Osteoblast (primary cell): ENCODE measurements around the gene CEP164. TPM values are rescaled to one million over a fixed set of nuclear protein-coding genes. Genes with fewer than 3 reads are reported as not detected.

Experiments
- DNase-seq: peaks from one replicate; pipeline ENCODE4 v3.0.0; 2011; ENCODE audit warnings: low spot score, mixed read lengths; ENCODE audit not compliant: insufficient read length; ENCODE audit errors: missing footprints
- H2AFZ ChIP-seq: 2 replicates; pipeline ENCODE4 v1.6.0; 2011; ENCODE audit warnings: mild to moderate bottlenecking, low read length
- H3K27ac ChIP-seq: 2 replicates; pipeline ENCODE4 v1.5.1; 2011; ENCODE audit warnings: mild to moderate bottlenecking, low read depth, low read length, moderate library complexity
- H3K27me3 ChIP-seq: 2 replicates; pipeline ENCODE4 v1.6.0; 2012; ENCODE audit warnings: mild to moderate bottlenecking, control low read depth, inconsistent platforms, low read length, moderate library complexity; ENCODE audit not compliant: insufficient read depth
- H3K36me3 ChIP-seq: 2 replicates; pipeline ENCODE4 v1.5.1; 2011; ENCODE audit warnings: mild to moderate bottlenecking, low read length, control low read depth, moderate library complexity; ENCODE audit not compliant: insufficient read depth
- H3K4me1 ChIP-seq: 2 replicates; pipeline ENCODE4 v1.5.1; 2011; ENCODE audit warnings: mild to moderate bottlenecking, low read length, control low read depth, moderate library complexity; ENCODE audit not compliant: insufficient read depth
- H3K4me2 ChIP-seq: 2 replicates; pipeline ENCODE4 v1.6.0; 2011; ENCODE audit warnings: mild to moderate bottlenecking, low read length; ENCODE audit not compliant: insufficient read depth
- H3K4me3 ChIP-seq: fragments of 200-600 bp; sonication (generic); 3 replicates; pipeline ENCODE4 v1.5.1; 2012; ENCODE audit warnings: mild to moderate bottlenecking, low read length, inconsistent platforms; ENCODE audit not compliant: insufficient read depth
- H3K79me2 ChIP-seq: 2 replicates; pipeline ENCODE4 v1.6.0; 2012; ENCODE audit warnings: mild to moderate bottlenecking, low read length, control low read depth, inconsistent platforms; ENCODE audit not compliant: insufficient read depth
- H3K9me3 ChIP-seq: 2 replicates; pipeline ENCODE4 v1.5.1; 2011; ENCODE audit warnings: low read depth, low read length, control low read depth
- H4K20me1 ChIP-seq: 2 replicates; pipeline ENCODE4 v1.6.0; 2012; ENCODE audit warnings: mild to moderate bottlenecking, low read length, control low read depth; ENCODE audit not compliant: insufficient read depth
- CTCF ChIP-seq: IDR thresholded peaks from 2 replicates; pipeline ENCODE4 v1.5.1; 2011; ENCODE audit warnings: mild to moderate bottlenecking, low read depth, low read length, moderate library complexity; ENCODE audit errors: extremely low read depth
- total RNA-seq: library from RNA; depleted of rRNA; stranded (reverse); fragments of >200 nt; gene quantifications from 2 replicates; pipeline ENCODE4 v1.2.3, GENCODE V29; 2012

Gene CEP164
- total RNA-seq, 1 donor, result 38.0 TPM

GRCh38 chr11:117303646-117304315 is 23.9 kb upstream of the CEP164 start:
- H3K4me2 ChIP-seq, result no peak overlapping the region
- H3K4me3 ChIP-seq, result no peak overlapping the region
- H3K27me3 ChIP-seq, result no peaks in the 10 kb centered on the region
- no peak overlapping the region for H2AFZ ChIP-seq
- H3K27ac ChIP-seq, result no peak overlapping the region
- no peaks in the 10 kb centered on the region for H3K9me3 ChIP-seq
- peaks cover 13% of the 10 kb centered on the region for H3K4me1 ChIP-seq
- peaks cover 5% of the 10 kb centered on the region for H4K20me1 ChIP-seq
- no peaks in the 10 kb centered on the region for H3K79me2 ChIP-seq
- no peak for TF ChIP-seq CTCF
- no peaks in the 10 kb centered on the region for H3K36me3 ChIP-seq
- DNase-seq, result no peak

- Histone ChIP-seq H3K27me3 (no peaks in the 10 kb centered on the region), H2AFZ (no peak overlapping the region), H3K27ac (no peak overlapping the region), H3K4me2 (no peak overlapping the region), H3K9me3 (no peaks in the 10 kb centered on the region), H3K79me2 (no peaks in the 10 kb centered on the region), H3K4me1 (peaks cover 10% of the 10 kb centered on the region), H3K4me3 (no peak overlapping the region), H4K20me1 (peaks cover 5% of the 10 kb centered on the region), H3K36me3 (no peaks in the 10 kb centered on the region)
- no peak for DNase-seq
- no peak for TF ChIP-seq CTCF
Observed at GRCh38 chr11:117305145-117305544, 22.5 kb upstream of the CEP164 start.

GRCh38 chr11:117309310-117309709 is 18.3 kb upstream of the CEP164 start:
- Histone ChIP-seq H3K79me2 (peaks cover 12% of the 10 kb centered on the region), H3K4me3 (no peak overlapping the region), H3K4me1 (peaks cover 5% of the 10 kb centered on the region), H3K27ac (no peak overlapping the region), H2AFZ (no peak overlapping the region), H3K4me2 (no peak overlapping the region), H3K36me3 (no peaks in the 10 kb centered on the region), H4K20me1 (peaks cover 10% of the 10 kb centered on the region), H3K27me3 (no peaks in the 10 kb centered on the region), H3K9me3 (no peaks in the 10 kb centered on the region)
- TF ChIP-seq CTCF, result no peak
- no peak for DNase-seq

GRCh38 chr11:117313091-117313490 is 14.6 kb upstream of the CEP164 start:
- Histone ChIP-seq H3K4me3 (no peak overlapping the region), H3K9me3 (no peaks in the 10 kb centered on the region), H3K27ac (no peak overlapping the region), H2AFZ (no peak overlapping the region), H3K36me3 (no peaks in the 10 kb centered on the region), H4K20me1 (peaks cover 19% of the 10 kb centered on the region), H3K4me2 (no peak overlapping the region), H3K79me2 (peaks cover 26% of the 10 kb centered on the region), H3K4me1 (peaks cover 20% of the 10 kb centered on the region), H3K27me3 (no peaks in the 10 kb centered on the region)
- no peak for DNase-seq
- TF ChIP-seq CTCF, result no peak
